SK-N-MC (cell line): ENCODE measurements around the gene POLR1F.

Experiments
- DNase-seq: peaks from one replicate; pipeline ENCODE4 v3.0.0-alpha.2; 2011; ENCODE audit warnings: low read depth, low spot score
- H3K27ac ChIP-seq: fragments of 200-600 bp; sonication (generic); 2 replicates; pipeline ENCODE4 v1.5.1; 2016; ENCODE audit warnings: mixed run types
- H3K36me3 ChIP-seq: fragments of 200-600 bp; sonication (generic); 2 replicates; pipeline ENCODE4 v1.6.1; 2017; ENCODE audit warnings: antibody characterized with exemption, low read length, mixed read lengths; ENCODE audit not compliant: insufficient read depth
- H3K4me3 ChIP-seq: fragments of 200-600 bp; sonication (generic); 2 replicates; pipeline ENCODE4 v1.5.1; 2016
- H3K9ac ChIP-seq: fragments of 200-600 bp; sonication (generic); 2 replicates; pipeline ENCODE4 v1.8.0; 2017; ENCODE audit warnings: mixed run types, mixed read lengths; ENCODE audit not compliant: insufficient read length
- H3K9me3 ChIP-seq: fragments of 200-600 bp; sonication (generic); 2 replicates; pipeline ENCODE4 v1.6.1; 2017; ENCODE audit warnings: low read depth, mild to moderate bottlenecking, antibody characterized with exemption, low read length, moderate library complexity, mixed read lengths
- EZH2 ChIP-seq: fragments of 200-600 bp; sonication (generic); IDR thresholded peaks from one replicate; pipeline ENCODE4 v1.6.1; 2017; ENCODE audit warnings: antibody characterized with exemption
- FOXP2 ChIP-seq: optimal IDR thresholded peaks from 2 replicates; pipeline ENCODE3; 2011; ENCODE audit warnings: mild to moderate bottlenecking, moderate library complexity; ENCODE audit not compliant: insufficient read depth; ENCODE audit errors: extremely low read length, control extremely low read depth
- POLR2AphosphoS5 ChIP-seq: IDR thresholded peaks from 2 replicates; pipeline ENCODE4 v1.6.1; 2012; ENCODE audit warnings: mild to moderate bottlenecking, low read depth, low read length, borderline replicate concordance

POLR1F gene, protein sequence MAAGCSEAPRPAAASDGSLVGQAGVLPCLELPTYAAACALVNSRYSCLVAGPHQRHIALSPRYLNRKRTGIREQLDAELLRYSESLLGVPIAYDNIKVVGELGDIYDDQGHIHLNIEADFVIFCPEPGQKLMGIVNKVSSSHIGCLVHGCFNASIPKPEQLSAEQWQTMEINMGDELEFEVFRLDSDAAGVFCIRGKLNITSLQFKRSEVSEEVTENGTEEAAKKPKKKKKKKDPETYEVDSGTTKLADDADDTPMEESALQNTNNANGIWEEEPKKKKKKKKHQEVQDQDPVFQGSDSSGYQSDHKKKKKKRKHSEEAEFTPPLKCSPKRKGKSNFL

DNA sequence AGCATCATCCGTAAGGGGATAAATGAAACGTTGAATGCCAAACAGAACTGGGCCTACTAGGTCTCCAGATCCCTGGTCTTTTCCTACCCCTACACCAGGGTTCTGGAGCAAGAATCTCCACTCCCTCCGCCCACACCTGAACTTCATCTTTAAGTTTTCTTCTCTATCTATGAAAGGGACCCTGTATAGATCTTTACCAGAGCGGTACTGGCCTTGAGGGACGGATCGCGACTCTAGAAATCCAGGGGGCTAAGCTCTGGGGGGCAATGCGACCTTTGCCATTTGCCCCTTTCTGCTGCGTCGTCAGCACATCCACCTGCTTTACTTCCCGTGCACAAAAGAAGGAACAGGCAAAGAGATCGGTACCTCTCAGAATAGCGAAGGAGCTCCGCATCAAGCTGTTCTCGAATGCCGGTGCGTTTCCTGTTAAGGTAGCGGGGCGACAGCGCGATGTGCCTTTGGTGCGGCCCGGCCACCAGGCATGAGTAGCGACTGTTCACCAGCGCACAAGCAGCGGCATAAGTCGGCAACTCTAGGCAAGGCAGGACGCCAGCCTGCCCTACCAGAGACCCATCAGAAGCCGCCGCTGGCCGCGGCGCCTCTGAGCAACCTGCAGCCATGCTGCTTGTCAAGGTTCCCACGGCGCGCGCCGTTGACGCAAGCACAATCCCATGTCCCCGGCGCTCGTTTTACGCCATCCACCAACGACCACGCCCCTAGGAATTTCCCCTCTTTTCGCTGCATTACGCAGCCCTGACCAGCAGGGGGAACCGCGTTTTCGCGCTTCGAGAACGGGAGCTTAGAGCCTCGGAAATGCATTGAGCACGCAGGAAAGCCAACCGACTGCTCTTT, at the start of gene POLR1F:
POLR1F (minus strand) TSS at position 641 of the 852 bp plus-strand sequence; CDS start at position 620, 21 bp downstream.
- TF ChIP-seq POLR2AphosphoS5 (peak; percentile 93), FOXP2 (peak; percentile 59), EZH2 (no peak)
- Histone ChIP-seq H3K9me3 (peaks cover 4% of the 10 kb centered on the region; the same call in 1 of the 2 replicates), H3K9ac (peak within 1 kb of the TSS; percentile 95), H3K27ac (peak within 1 kb of the TSS; percentile 57), H3K4me3 (peak within 1 kb of the TSS; percentile 97), H3K36me3 (peaks cover 20% of the 10 kb centered on the region)
- peak; percentile 95 for DNase-seq

DNA sequence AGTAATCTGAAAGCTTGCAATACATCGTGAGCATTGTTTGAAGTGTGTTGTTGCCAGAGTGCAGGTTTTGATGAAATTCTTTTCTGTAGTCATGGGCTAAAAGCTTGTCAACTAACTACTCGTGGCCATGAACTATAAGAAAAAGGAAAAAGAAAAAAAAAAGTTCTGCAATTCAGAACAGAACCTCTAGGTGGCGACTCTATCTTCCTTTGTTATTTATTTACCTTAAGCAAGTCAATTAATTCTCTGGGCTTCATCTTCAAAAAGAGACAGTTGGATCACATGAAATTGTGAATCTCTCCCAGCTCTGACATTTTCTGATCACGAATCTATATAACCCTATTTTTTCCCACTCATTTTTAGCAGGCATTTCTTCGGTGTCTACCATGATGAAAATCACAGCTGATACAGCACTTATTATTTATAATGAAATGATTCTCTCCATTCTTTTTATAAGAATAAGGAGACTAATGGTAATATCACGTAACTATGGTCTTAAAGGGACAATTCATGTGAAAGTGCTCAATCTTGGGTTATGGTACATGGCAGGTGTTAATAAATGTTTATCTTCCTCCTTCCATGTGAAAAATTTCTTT, 45.8 kb upstream of the POLR1F start:
- DNase-seq = peak; percentile 47
- H3K4me3 ChIP-seq = no peak overlapping the region
- H3K9me3 ChIP-seq = no peaks in the 10 kb centered on the region
- no peak for TF ChIP-seq POLR2AphosphoS5
- TF ChIP-seq EZH2 = no peak
- TF ChIP-seq FOXP2 = no peak
- H3K27ac ChIP-seq = no peak overlapping the region
- H3K36me3 ChIP-seq = no peaks in the 10 kb centered on the region
- H3K9ac ChIP-seq = no peak overlapping the region

DNA sequence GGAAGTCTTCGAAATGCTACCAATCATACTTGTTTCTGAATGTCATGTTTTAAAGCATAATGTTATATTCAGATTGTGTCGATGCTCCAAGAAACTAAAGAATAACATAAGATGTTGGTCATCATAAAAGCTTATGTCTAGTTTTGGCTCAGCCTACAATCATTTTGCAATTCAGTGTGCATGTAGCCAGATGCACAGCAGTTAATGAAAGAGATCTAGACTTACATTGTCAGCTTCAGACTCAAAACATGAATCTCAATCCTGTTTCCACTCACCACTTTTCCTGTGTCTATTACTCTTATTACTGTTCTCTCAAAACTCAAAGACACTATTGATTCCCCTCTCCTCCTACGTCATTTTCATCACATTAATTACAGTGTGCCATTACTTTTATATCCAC, 43.2 kb upstream of the POLR1F start:
- DNase-seq = no peak
- no peak for TF ChIP-seq POLR2AphosphoS5
- TF ChIP-seq FOXP2 = no peak
- no peak for TF ChIP-seq EZH2

DNA sequence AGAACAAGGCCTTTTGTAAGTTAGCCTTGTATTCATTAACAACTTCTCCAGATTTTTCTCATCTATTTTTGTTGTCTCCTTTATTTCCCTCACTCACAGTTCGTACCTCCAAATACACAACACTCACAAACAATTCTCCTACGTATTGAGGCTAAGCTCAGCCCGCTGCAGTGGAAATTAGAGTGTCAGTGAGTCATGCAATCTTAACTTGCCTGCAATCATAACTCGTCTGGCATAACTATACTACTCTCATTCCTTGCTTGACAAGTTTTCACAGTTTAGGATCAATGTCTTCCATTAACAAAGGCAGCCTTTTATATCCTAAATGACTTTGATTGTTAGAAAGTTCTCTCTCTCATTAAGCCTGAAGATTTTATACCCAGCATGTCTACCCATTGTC, 40.8 kb upstream of the POLR1F start:
- TF ChIP-seq EZH2 = no peak
- TF ChIP-seq FOXP2 = no peak
- TF ChIP-seq POLR2AphosphoS5 = no peak
- DNase-seq = no peak
- no peak overlapping the region for H3K4me3 ChIP-seq

More for the DNA sequence above, 43.2 kb upstream of the POLR1F start:
- Histone ChIP-seq H3K36me3 (no peaks in the 10 kb centered on the region), H3K9ac (no peak overlapping the region), H3K4me3 (no peak overlapping the region), H3K27ac (no peak overlapping the region), H3K9me3 (no peaks in the 10 kb centered on the region)

DNA sequence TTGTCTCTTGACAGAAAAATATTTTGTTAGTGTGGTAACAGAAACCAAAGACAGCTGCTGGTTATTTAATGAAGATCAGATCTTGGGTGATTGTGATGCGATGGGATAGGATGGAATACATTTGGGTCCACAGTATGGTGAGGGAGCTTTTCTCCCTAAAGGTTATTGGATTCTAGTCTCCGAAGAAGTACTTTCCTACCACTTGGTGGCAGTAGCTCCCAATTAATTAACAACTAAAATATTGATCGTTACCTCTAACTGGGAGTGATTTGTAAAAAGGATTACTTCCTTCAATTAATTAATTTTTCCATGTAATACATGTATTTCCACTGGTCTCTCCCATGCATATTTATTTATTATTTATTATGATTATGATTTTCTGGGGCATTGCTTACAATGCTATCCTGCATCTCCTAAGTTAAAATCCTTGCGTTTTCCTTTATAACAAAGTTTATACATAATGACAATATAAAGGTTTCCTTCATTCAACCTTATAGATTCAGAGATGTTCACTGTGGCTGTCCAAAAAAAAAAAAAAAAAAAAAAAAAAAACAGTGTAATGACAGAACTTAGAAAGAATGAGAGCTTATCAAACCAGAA, 39.0 kb upstream of the POLR1F start:
- no peaks in the 10 kb centered on the region for H3K9me3 ChIP-seq
- no peaks in the 10 kb centered on the region for H3K36me3 ChIP-seq
- DNase-seq = peak; percentile 37
- no peak overlapping the region for H3K27ac ChIP-seq
- H3K9ac ChIP-seq = no peak overlapping the region
- TF ChIP-seq EZH2 = no peak
- no peak for TF ChIP-seq POLR2AphosphoS5
- TF ChIP-seq FOXP2 = no peak
- H3K4me3 ChIP-seq = no peak overlapping the region

More for the DNA sequence above, 40.8 kb upstream of the POLR1F start:
- H3K9ac ChIP-seq = no peak overlapping the region
- no peaks in the 10 kb centered on the region for H3K36me3 ChIP-seq
- H3K27ac ChIP-seq = no peak overlapping the region
- H3K9me3 ChIP-seq = no peaks in the 10 kb centered on the region

DNA sequence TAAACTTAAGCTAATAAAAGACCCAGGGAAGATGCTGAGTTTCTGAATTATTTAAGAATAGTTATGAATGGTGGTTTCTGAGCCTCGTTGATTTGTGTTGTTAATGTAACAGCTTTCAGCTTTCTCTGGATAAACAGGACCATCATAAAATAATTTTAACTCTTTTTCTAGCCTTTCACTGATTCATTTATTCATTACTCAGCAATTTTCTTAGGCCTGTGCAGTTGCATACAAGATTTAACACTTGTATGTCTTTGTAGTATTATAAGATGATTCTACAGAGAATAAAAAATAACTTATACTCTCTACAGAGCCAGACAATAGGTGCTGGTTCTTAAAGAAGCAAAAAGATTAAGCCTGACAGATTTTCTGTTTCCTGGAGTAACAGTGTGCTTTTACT, 35.2 kb upstream of the POLR1F start:
- H3K9me3 ChIP-seq = no peaks in the 10 kb centered on the region
- TF ChIP-seq EZH2 (no peak), POLR2AphosphoS5 (no peak), FOXP2 (no peak)
- no peak overlapping the region for H3K9ac ChIP-seq
- no peak overlapping the region for H3K4me3 ChIP-seq
- DNase-seq = no peak
- H3K27ac ChIP-seq = peak overlapping the region; percentile 39; the same call in 1 of the 2 replicates
- no peaks in the 10 kb centered on the region for H3K36me3 ChIP-seq

DNA sequence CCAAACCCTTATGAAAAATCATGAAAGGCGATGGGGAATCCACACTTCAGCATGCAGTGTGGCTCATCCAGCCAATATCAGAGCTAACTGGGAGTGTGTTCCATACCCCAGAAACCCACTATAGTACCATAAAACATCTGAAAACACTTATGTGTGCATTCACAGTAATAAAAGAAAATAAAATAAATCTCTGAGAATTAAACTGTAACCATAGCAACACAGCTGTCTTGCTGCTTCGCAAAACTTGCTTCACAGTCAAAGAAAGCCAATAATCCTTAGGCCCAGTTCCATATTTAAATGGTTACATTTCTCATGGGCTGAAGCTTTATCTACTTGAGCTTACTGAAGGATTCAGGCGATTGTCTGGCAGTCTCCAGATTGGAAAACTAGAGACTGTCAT, 19.9 kb upstream of the POLR1F start:
- Histone ChIP-seq H3K9ac (no peak overlapping the region), H3K9me3 (no peaks in the 10 kb centered on the region), H3K4me3 (peak overlapping the region; percentile 9), H3K36me3 (no peaks in the 10 kb centered on the region), H3K27ac (peak overlapping the region; percentile 56)
- DNase-seq = peak; percentile 65
- peak; percentile 14 for TF ChIP-seq FOXP2
- TF ChIP-seq EZH2 = no peak
